ENCODE measurements around the gene GGT1.

Gene GGT1

GRCh38 chr22:24587251-24587650, 15.7 kb upstream of the GGT1 start:
- in situ Hi-C loops (cut with HindIII; ENCODE audit: low pct_ligation_motif_present, low sequenced_read_pairs) = no loop called here
- DNase-seq = no peak
- H3K27me3 ChIP-seq (replicated peaks) = no peaks in the 10 kb centered on the region
- TF ChIP-seq CTCF (IDR thresholded peaks at IDR 0.05; ENCODE audit: low read depth, low read length, missing control alignments) = no peak
- H3K4me3 ChIP-seq (ENCODE audit: low read depth, low read length) = no peak overlapping the region
- H3K36me3 ChIP-seq (replicated peaks) = no peaks in the 10 kb centered on the region
- no peak overlapping the region for H3K27ac ChIP-seq

DNA sequence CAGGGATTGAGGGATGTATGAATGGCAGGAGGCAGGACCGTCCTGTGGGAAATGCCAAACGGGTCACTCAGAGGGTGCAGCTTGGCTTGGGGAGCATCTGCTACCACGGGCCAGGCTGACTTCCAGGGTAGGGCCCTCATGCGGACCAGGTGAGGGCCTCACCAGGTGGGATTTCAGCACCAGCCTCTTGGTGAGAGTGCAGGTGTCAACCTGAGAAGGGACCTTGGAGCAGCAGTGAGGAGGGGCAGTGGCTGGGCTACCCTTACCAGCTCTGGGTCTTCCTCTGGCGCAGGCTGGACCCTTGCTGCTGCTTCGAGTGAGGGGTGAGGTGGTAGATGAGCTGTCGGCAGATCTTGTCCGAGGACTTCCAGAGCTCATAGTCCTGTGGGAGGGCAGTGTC, 15.0 kb upstream of the GGT1 start:
- no peak for DNase-seq
- Histone ChIP-seq H3K36me3 (replicated peaks) (no peaks in the 10 kb centered on the region), H3K27me3 (replicated peaks) (no peaks in the 10 kb centered on the region), H3K4me3 (ENCODE audit: low read depth, low read length) (no peak overlapping the region), H3K27ac (no peak overlapping the region)
- TF ChIP-seq CTCF (IDR thresholded peaks at IDR 0.05; ENCODE audit: low read depth, low read length, missing control alignments) = no peak
- in situ Hi-C loops (cut with HindIII; ENCODE audit: low pct_ligation_motif_present, low sequenced_read_pairs) = no loop called here

DNA sequence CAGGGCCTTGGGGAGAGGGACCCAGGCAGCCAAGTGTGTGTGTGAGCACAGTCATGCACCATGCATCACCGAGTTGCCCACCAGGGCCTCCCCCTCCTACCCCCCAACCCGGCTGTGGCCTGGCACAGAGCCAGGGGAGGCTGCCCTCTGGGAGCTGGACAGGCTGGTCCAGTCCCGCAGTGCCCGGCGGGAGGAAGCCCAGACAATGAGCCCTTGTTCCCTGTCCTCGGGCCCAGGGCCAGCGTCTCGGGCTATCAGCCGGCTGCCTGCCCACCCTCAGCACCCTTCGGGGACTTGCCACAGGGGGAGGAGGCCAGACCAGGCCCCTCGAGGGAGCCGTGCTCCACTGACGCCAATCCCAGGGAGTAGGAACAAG, 14.6 kb upstream of the GGT1 start:
- DNase-seq = no peak
- Histone ChIP-seq H3K27ac (no peak overlapping the region), H3K4me3 (ENCODE audit: low read depth, low read length) (no peak overlapping the region), H3K36me3 (replicated peaks) (no peaks in the 10 kb centered on the region), H3K27me3 (replicated peaks) (no peaks in the 10 kb centered on the region)
- no peak for TF ChIP-seq CTCF (IDR thresholded peaks at IDR 0.05; ENCODE audit: low read depth, low read length, missing control alignments)
- in situ Hi-C loops (cut with HindIII; ENCODE audit: low pct_ligation_motif_present, low sequenced_read_pairs) = no loop called here

DNA sequence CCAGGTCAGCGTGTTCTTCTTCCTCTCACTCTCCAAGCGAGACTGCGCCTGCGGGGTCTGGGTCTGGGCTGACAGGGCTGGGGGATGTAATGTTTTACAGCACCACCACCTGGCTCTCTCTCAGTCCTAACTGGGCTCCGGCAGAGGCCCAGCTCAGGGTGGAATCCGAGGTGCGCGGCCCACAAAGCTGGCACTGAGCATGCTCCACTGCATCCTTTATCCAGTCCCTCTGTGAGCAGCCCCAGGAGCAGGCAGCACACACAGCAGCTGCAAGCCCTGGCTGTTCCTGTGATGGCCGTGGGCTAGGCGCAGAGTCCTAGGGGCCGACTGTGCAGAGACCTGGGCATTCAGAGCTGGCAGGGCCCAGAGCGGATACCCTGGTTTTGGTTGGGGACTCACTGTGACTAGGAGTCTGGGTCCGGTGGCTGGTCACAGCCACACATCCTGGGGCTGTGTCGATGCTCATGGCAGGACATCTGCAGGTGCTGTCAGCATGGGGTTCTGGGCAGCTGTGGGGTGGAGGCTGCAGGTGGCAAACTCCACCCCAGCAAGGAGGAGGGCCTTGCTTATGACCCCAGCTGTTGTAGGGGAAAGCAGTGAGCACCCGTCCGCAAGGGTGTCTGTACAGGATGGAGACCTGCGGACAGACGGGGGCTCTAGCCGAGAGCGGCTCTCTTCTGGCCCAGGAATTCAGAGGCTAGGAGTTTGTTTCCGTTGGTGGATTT, 14.1 kb upstream of the GGT1 start:
- no peak for TF ChIP-seq CTCF (IDR thresholded peaks at IDR 0.05; ENCODE audit: low read depth, low read length, missing control alignments)
- in situ Hi-C loops (cut with HindIII; ENCODE audit: low pct_ligation_motif_present, low sequenced_read_pairs) = no loop called here

GRCh38 chr22:24589518-24590030, 13.4 kb upstream of the GGT1 start:
- no peak for DNase-seq
- no peak overlapping the region for H3K4me3 ChIP-seq (ENCODE audit: low read depth, low read length)
- in situ Hi-C loops (cut with HindIII; ENCODE audit: low pct_ligation_motif_present, low sequenced_read_pairs) = no loop called here
- H3K36me3 ChIP-seq (replicated peaks) = no peaks in the 10 kb centered on the region
- no peak for TF ChIP-seq CTCF (IDR thresholded peaks at IDR 0.05; ENCODE audit: low read depth, low read length, missing control alignments)
- no peaks in the 10 kb centered on the region for H3K27me3 ChIP-seq (replicated peaks)
- H3K27ac ChIP-seq = no peak overlapping the region

More for the DNA sequence above, 14.1 kb upstream of the GGT1 start:
- no peaks in the 10 kb centered on the region for H3K27me3 ChIP-seq (replicated peaks)
- DNase-seq = no peak
- no peak overlapping the region for H3K27ac ChIP-seq
- no peaks in the 10 kb centered on the region for H3K36me3 ChIP-seq (replicated peaks)
- H3K4me3 ChIP-seq (ENCODE audit: low read depth, low read length) = no peak overlapping the region
